Panc1 (cell line): ENCODE results near the gene COG3. TPM values are rescaled to one million over a fixed set of nuclear protein-coding genes. Genes with fewer than 3 reads are reported as not detected.

Experiments
- ATAC-seq: fragments of 200-7000 bp; cut with Tn5 transposase; 2 replicates; pipeline ENCODE4 v1.9.1; 2020; ENCODE audit warnings: mild to moderate bottlenecking, moderate library complexity
- BruUV-seq: library from RNA; stranded (reverse); fragments of 400-500 nt; replicated peaks from 2 replicates; lab custom pipeline; 2021; lab: Mats Ljungman, UMichigan
- CTCF ChIA-PET: fragments of 300-600 bp; sonication (Branson Sonifier 250); formaldehyde crosslinking; loops from one replicate; lab custom pipeline; 2022; ENCODE audit warnings: antibody characterized with exemption; lab: Charles Lee
- POLR2A ChIA-PET: fragments of 300-600 bp; sonication (Branson Sonifier 250); formaldehyde crosslinking; loops from one replicate; lab custom pipeline; 2022; ENCODE audit warnings: antibody characterized with exemption; lab: Charles Lee
- DNase-seq: peaks from one replicate; pipeline ENCODE4 v3.0.0-alpha.2; 2010; ENCODE audit warnings: low read depth, low spot score
- H3K27ac ChIP-seq: 2 replicates; pipeline ENCODE4 v1.5.1; 2011; ENCODE audit warnings: mild to moderate bottlenecking, low read length, inconsistent platforms
- H3K27me3 ChIP-seq: fragments of 200-500 bp; sonication (Bioruptor generic); 2 replicates; pipeline ENCODE4 v1.6.0; 2014; ENCODE audit warnings: low read length, inconsistent platforms; ENCODE audit not compliant: control insufficient read depth, insufficient read depth
- H3K36me3 ChIP-seq: fragments of 200-500 bp; sonication (Bioruptor generic); 2 replicates; pipeline ENCODE4 v1.5.1; 2014; ENCODE audit warnings: inconsistent platforms, mild to moderate bottlenecking, low read length, moderate library complexity; ENCODE audit not compliant: control insufficient read depth, insufficient read depth
- H3K4me1 ChIP-seq: 2 replicates; pipeline ENCODE4 v1.5.1; 2011; ENCODE audit warnings: inconsistent platforms, mild to moderate bottlenecking, low read length, moderate library complexity; ENCODE audit not compliant: control insufficient read depth, insufficient read depth
- H3K4me3 ChIP-seq, 2 experiments: 2 replicates each; pipeline ENCODE4 v1.5.1; 2011 to 2012; ENCODE audit warnings: low read depth in 2 of 2, low read length in 2 of 2, mild to moderate bottlenecking in 2 of 2, inconsistent platforms in 1 of 2, moderate library complexity in 1 of 2
- H3K9me3 ChIP-seq: fragments of 200-500 bp; sonication (Bioruptor generic); 2 replicates; pipeline ENCODE4 v1.5.1; 2014; ENCODE audit warnings: low read depth, mild to moderate bottlenecking, inconsistent platforms, low read length, moderate library complexity; ENCODE audit not compliant: control insufficient read depth, insufficient read depth
- POLR2AphosphoS5 ChIP-seq: IDR thresholded peaks from 2 replicates; pipeline ENCODE4 v1.6.1; 2012; ENCODE audit warnings: mild to moderate bottlenecking, low read depth, low read length, moderate library complexity
- REST ChIP-seq, 2 experiments: IDR thresholded peaks; 2 replicates each; pipeline ENCODE4 v1.6.1; 2011 to 2012; ENCODE audit warnings: low read depth in 2 of 2, control low read depth in 1 of 2, low read length in 1 of 2, mild to moderate bottlenecking in 1 of 2, moderate library complexity in 1 of 2; ENCODE audit not compliant: insufficient read depth in 1 of 2
- SIN3A ChIP-seq: IDR thresholded peaks from 2 replicates; pipeline ENCODE4 v1.6.1; 2012; ENCODE audit warnings: low read depth, mild to moderate bottlenecking, low read length, moderate library complexity, borderline replicate concordance; ENCODE audit not compliant: insufficient read depth
- TCF7L2 ChIP-seq: IDR thresholded peaks from 2 replicates; pipeline ENCODE4 v1.6.1; 2011; ENCODE audit warnings: mild to moderate bottlenecking, low read depth, low read length, inconsistent platforms
- in situ Hi-C: cut with HindIII; loops from 2 replicates; pipeline ENCODE4 v1.10.0; 2016; ENCODE audit warnings: low sequenced_read_pairs, low pct_unique_long_range_greater_than_20kb
- intact Hi-C: fragments of 100-400 bp; cut with micrococcal nuclease; formaldehyde crosslinking; loops from one replicate; pipeline ENCODE4 v1.10.0; 2022; ENCODE audit not compliant: unreplicated experiment
- total RNA-seq: library from RNA; stranded (reverse); gene quantifications from one replicate; pipeline ENCODE4 v1.2.1, GENCODE V29; 2021; ENCODE audit not compliant: unreplicated experiment
- TF ChIP-seq, protein P1 (sequence below): fragments of 450-650 bp; IDR thresholded peaks from 2 replicates; pipeline ENCODE4 v1.5.1; 2017; ENCODE audit warnings: mild to moderate bottlenecking

The COG3 gene
- total RNA-seq, 1 experiment from 2014 or later: 13.6 TPM

DNA sequence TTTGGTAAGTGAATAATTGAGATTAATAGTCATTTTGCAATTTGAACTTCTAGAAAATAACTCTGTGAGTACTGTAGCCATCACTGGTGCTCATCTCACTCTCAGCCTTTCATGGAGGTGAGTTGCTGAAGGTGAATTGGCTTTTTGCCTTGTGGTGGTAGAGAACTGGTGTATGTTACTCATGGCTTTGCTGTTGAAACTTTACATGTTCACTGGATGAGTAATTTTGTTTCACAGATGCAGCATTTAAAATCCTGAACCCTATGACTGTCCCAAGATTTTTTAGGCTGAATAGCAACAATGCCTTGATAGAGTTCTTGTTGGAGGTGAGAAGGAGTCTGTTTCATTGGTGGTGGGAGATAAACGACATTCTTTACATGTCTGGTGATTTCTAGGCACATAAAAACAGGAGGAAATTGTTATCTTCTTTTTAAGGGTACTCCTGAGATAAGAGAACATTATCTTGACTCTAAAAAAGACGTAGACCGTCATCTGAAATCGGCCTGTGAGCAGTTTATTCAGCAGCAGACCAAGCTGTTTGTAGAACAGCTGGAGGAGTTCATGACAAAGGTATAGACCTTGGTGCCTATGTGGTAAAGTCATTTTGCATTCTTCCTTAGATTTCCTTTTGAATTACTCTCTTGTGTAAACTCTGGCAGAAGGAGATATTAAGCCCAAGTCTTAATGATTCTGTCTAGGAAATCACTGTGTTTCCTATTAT, 53.9 kb downstream of the COG3 start:
- ATAC-seq: no peak
- BruUV-seq: no TSS peak
- no peak overlapping the region for H3K27ac ChIP-seq
- H3K27me3 ChIP-seq: no peaks in the 10 kb centered on the region
- TF ChIP-seq TCF7L2 (no peak), REST (IDR thresholded peaks at IDR 0.05; ENCODE audit: insufficient read depth in 1 of 2, low read depth in 2 of 2, low read length in 1 of 2) (no peak), SIN3A (no peak), POLR2AphosphoS5 (no peak)
- TF ChIP-seq, protein P1, sequence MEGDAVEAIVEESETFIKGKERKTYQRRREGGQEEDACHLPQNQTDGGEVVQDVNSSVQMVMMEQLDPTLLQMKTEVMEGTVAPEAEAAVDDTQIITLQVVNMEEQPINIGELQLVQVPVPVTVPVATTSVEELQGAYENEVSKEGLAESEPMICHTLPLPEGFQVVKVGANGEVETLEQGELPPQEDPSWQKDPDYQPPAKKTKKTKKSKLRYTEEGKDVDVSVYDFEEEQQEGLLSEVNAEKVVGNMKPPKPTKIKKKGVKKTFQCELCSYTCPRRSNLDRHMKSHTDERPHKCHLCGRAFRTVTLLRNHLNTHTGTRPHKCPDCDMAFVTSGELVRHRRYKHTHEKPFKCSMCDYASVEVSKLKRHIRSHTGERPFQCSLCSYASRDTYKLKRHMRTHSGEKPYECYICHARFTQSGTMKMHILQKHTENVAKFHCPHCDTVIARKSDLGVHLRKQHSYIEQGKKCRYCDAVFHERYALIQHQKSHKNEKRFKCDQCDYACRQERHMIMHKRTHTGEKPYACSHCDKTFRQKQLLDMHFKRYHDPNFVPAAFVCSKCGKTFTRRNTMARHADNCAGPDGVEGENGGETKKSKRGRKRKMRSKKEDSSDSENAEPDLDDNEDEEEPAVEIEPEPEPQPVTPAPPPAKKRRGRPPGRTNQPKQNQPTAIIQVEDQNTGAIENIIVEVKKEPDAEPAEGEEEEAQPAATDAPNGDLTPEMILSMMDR: no peak
- no peaks in the 10 kb centered on the region for H3K4me1 ChIP-seq
- intact Hi-C loops (no loop called here), in situ Hi-C loops (no loop called here)
- H3K36me3 ChIP-seq: peaks cover 25% of the 10 kb centered on the region
- H3K4me3 ChIP-seq: no peak overlapping the region
- no peak for DNase-seq
- H3K9me3 ChIP-seq: no peaks in the 10 kb centered on the region
- CTCF ChIA-PET: no interaction called here
- POLR2A ChIA-PET: no interaction called here

DNA sequence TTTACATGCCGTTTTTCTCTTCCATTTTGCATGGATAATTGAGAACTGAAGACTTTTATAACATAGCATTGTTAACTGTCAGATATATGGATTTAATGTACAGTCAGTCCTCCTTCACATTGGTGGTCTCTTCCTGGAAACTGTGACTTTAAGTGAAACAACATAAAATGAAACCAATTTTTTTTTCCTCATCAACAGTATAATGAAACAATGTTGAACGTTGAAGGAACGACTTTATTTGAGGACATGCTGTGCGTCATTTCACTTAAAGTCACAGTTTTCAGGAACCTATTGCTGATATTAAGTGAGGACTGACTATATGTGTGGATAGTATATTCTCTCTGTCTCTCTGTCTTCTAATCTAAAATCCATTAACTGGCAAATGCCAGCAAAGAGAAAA, 54.8 kb downstream of the COG3 start:
- no peak for ATAC-seq
- ChIA-PET POLR2A (no interaction called here), CTCF (no interaction called here)
- no peak for DNase-seq
- Histone ChIP-seq H3K27ac (no peak overlapping the region), H3K4me3 (no peak overlapping the region), H3K9me3 (no peaks in the 10 kb centered on the region), H3K36me3 (peaks cover 25% of the 10 kb centered on the region), H3K4me1 (no peaks in the 10 kb centered on the region), H3K27me3 (no peaks in the 10 kb centered on the region)
- intact Hi-C loops: no loop called here
- no peak for TF ChIP-seq REST (IDR thresholded peaks at IDR 0.05; ENCODE audit: insufficient read depth in 1 of 2, low read depth in 2 of 2, low read length in 1 of 2)
- no peak for TF ChIP-seq SIN3A
- TF ChIP-seq TCF7L2: no peak
- TF ChIP-seq POLR2AphosphoS5: no peak
- TF ChIP-seq, protein P1: no peak
- no TSS peak for BruUV-seq
- in situ Hi-C loops: no loop called here
